ENCODE results near the gene ARHGAP12.

DNA sequence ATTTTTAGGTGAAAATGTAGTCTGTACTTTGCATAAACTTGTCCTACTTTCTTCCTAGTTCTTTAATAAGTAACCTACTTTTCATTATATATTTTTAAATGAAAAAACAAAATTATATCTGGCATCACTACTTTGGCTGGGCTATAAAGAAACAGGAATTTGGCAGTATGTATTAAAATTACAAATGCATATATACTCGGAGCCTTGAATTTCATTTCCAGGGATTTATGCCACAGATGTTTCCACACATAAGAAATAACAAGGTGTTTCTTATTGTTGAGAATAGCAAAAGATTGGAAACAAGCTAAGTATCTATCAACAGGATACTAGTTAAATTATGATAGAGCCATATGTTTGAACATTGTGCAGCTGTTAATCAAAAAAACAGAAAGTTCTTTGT is 2.2 kb upstream of the ARHGAP12 start:
- no peak for TF ChIP-seq GATA2 (IDR thresholded peaks at IDR 0.05; ENCODE audit: low read depth, low read length)
- no peak for TF ChIP-seq GATA3 (IDR thresholded peaks at IDR 0.05; ENCODE audit: low read depth, low read length)
